CD4-positive, alpha-beta T cell treated with Interleukin-12 subunit alpha and Interleukin-12 subunit beta, for 1 hour (primary cell): ENCODE data around the gene GRK7.
"Not testable (repeated sequence)": the region's sequence is repeated elsewhere in the genome, so short reads cannot be mapped to it uniquely, and the experiment has no call there.

Experiments
- DNase-seq: peaks from one replicate; pipeline ENCODE4 v3.0.0-alpha.2; 2020

The GRK7 gene

GRCh38 chr3:141796081-141796888, 33.1 kb downstream of the GRK7 start:
- DNase-seq, result peak; percentile 62

GRCh38 chr3:141796889-141797781, 33.9 kb downstream of the GRK7 start:
- DNase-seq, result peak; percentile 36

GRCh38 chr3:141797819-141798447, 34.7 kb downstream of the GRK7 start:
- peak; percentile 16 for DNase-seq

- no peak for DNase-seq
These were observed 35.2 kb downstream of the GRK7 start for GRCh38 chr3:141798448-141798845.

GRCh38 chr3:141802316-141803077, 39.3 kb downstream of the GRK7 start:
- DNase-seq, result no peak

GRCh38 chr3:141803538-141803937, 40.3 kb downstream of the GRK7 start:
- not testable (repeated sequence) for DNase-seq

- no peak for DNase-seq
These were observed 41.2 kb downstream of the GRK7 start for GRCh38 chr3:141804447-141804777.

GRCh38 chr3:141804778-141805639, 41.8 kb downstream of the GRK7 start:
- no peak for DNase-seq

- no peak for DNase-seq
These were observed 44.2 kb downstream of the GRK7 start for GRCh38 chr3:141807277-141808033.

- DNase-seq, result no peak
These were observed 45.4 kb downstream of the GRK7 start for GRCh38 chr3:141808586-141808985.

- no peak for DNase-seq
These were observed 47.0 kb downstream of the GRK7 start for GRCh38 chr3:141810161-141810560.

- DNase-seq, result no peak
These were observed 48.1 kb downstream of the GRK7 start for GRCh38 chr3:141811348-141811747.

GRCh38 chr3:141812084-141812483, 48.9 kb downstream of the GRK7 start:
- no peak for DNase-seq

- DNase-seq, result no peak
These were observed 49.4 kb downstream of the GRK7 start for GRCh38 chr3:141812586-141812985.
